Adrenal gland (tissue), 5 donors: ENCODE measurements around the gene MORN4.
A peak's percentile ranks its signal among the peaks of the same experiment; 100 is the strongest.

ENCODE experiments used
- POLR2A ChIP-seq, 2 donors: fragments of 450-650 bp; IDR thresholded peaks; one replicate each; pipeline ENCODE4 v1.6.1; 2017; ENCODE audit warnings: antibody characterized with exemption in 2 of 2, mild to moderate bottlenecking in 2 of 2, moderate library complexity in 1 of 2
- TF ChIP-seq, protein P1 (sequence below), 6 experiments: fragments of 450-650 bp in 4 of 6; fragments of 200-600 bp in 2 of 6; sonication (generic) in 1 of 6; IDR thresholded peaks; 1 replicate in 5 of 6; 2 replicates in 1 of 6; pipeline versions ENCODE4 v1.5.1 to v1.8.0; 2016 to 2021; ENCODE audit warnings: antibody characterized with exemption in 6 of 6, mild to moderate bottlenecking in 2 of 6, moderate library complexity in 1 of 6
- donor health status: DM: no; HTN: no; CAD: no.

DNA sequence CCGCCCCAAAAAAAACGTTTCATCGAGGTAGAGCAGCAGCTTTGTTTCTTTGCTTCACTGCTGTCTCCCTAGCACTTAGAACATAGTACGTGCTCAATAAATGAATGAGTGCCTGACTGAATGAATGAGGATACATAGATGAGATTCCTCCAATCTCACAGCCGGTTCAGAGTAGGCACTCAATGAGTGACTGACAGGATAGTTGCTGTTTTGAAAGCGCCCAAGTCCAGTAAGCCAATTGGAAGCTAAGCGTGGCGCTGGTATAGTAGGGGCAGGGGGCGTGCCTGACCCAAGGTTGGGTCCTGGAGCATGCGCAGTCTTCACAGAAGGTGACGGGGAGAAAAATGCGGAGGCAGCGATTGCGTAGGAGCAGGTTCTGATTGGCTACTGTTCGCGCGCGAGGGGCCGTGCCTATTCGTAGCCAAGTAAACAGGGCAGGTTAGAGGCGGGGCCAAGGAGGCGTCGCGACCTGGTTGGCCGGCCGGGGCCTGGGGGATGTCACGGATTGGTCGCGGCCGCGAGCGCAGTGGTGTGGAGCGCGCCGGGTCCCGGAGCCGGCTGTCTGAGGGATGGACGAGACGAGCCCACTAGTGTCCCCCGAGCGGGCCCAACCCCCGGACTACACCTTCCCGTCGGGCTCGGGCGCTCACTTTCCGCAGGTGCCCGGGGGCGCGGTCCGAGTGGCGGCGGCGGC lies 7.0 kb upstream of the MORN4 start, which contains the start of gene PI4K2A:
- TF ChIP-seq, protein P1, sequence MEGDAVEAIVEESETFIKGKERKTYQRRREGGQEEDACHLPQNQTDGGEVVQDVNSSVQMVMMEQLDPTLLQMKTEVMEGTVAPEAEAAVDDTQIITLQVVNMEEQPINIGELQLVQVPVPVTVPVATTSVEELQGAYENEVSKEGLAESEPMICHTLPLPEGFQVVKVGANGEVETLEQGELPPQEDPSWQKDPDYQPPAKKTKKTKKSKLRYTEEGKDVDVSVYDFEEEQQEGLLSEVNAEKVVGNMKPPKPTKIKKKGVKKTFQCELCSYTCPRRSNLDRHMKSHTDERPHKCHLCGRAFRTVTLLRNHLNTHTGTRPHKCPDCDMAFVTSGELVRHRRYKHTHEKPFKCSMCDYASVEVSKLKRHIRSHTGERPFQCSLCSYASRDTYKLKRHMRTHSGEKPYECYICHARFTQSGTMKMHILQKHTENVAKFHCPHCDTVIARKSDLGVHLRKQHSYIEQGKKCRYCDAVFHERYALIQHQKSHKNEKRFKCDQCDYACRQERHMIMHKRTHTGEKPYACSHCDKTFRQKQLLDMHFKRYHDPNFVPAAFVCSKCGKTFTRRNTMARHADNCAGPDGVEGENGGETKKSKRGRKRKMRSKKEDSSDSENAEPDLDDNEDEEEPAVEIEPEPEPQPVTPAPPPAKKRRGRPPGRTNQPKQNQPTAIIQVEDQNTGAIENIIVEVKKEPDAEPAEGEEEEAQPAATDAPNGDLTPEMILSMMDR (IDR thresholded peaks at IDR 0.05): no peak
- peak; percentile 93 to 98 for TF ChIP-seq POLR2A (IDR thresholded peaks at IDR 0.05)
